Left kidney (tissue), 2 donors: Measurements from ENCODE around the gene RHOJ. TPM values are rescaled to one million over a fixed set of nuclear protein-coding genes. Genes with fewer than 3 reads are reported as not detected.
A peak's percentile ranks its signal among the peaks of the same experiment; 100 is the strongest.

ENCODE experiments used
- DNase-seq: peaks from one replicate; pipeline ENCODE4 v3.0.0-alpha.2; 2013
- polyA plus RNA-seq: library from polyadenylated mRNA; unstranded; fragments of 120-200 nt; gene quantifications from one replicate; pipeline ENCODE4 v1.2.1, GENCODE V29; 2013; ENCODE audit not compliant: insufficient read length

Gene RHOJ
- polyA plus RNA-seq, 1 donor = 21.8 TPM

DNA sequence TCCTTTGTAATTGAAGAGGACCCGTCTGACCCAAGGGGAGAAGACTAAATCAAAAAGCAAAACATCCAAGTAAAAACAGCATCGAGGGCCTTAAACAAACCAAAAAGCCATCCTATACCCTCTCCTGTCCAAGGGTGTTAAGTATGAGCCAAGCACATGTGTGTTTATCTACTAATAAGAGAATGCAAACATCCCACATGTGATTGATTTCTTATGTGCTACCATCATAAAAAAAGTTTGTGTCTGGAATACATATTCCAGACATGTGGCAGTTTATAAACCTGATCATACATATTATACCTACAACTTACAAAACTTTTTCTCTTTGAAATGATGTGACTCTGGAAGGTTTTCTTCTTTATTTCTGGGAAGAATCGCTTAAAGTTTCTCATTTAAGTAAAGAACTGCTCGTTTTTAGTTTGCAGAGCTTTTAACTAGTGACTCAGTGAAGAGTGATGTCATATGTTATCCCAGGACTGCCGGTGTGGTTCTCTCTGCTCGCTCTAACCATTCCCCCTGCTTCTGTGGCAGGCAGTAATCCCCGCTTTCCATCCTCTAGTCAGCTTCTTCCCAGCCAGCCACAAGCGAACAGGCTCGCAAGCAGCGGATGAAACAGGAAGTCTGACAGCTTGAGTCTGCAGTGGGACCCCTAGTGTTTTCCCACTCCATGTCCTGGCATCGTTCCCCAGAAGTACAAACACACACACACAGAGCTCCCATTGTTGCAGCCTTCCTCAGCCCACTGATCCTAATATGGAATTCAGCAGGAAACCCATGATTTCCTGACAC is 431 bp upstream of the RHOJ start:
- peak; percentile 84 for DNase-seq

DNA sequence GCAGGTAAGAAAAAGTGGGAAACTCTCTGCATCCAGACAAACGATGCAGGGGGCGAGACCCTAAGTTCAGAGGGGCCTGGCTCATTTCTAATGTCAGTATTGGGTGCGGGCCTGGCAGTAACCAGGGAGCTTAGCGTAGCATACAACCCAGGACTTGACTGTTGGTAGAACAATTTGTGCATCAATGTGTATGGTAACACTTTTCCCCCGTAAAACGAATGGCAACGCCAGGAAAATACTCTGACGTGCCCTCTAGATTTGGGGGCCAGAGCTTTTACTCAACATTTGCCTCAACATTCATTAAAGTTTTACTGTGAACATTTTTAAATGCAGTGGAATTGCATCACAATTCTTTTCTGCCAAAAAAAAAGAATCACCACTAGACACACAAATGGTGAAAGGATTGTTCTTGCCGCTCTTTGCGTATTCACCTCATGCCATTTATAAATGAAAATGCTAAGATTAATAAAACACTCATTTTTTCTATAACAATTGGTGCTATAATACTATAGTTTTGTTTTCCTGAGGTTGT is 867 bp downstream of the RHOJ start:
- no peak for DNase-seq

DNA sequence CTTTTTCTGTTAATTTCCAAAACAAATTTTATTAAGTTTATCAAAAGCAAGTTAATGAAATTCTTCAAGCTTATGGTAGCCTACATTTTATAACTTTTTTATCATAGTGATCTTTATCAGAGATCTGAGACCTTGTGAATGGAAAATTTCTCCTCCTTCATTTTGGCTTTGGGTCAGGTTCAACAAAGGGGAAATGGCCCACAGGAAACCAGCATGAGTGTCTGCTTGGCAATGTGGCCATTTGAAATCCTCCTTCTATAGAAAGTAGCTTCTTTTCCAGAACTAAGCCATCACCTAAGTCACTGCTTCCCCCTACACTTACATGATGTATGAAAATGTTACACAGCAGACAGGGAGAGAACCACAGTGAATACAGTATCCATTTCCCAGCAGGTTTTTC is 1.6 kb downstream of the RHOJ start:
- DNase-seq = no peak

DNA sequence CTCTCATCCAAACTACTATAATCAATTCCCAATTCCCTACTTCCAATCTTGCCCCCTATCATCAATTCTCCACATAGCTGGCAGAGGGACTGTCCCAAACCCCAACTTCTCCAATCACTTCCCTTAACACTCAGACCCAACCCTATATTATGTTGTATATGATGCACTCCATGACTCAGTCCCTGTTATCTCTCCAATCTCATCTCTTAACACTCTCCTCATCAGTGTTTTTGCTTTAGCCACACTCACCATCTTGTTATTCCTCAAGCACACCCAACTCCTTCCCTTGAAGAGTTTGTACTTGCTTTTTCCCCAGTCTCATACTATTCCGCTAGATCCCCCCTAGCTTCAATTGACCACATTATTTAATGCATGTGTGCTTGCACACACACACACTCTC is 4.9 kb downstream of the RHOJ start:
- DNase-seq = no peak

DNA sequence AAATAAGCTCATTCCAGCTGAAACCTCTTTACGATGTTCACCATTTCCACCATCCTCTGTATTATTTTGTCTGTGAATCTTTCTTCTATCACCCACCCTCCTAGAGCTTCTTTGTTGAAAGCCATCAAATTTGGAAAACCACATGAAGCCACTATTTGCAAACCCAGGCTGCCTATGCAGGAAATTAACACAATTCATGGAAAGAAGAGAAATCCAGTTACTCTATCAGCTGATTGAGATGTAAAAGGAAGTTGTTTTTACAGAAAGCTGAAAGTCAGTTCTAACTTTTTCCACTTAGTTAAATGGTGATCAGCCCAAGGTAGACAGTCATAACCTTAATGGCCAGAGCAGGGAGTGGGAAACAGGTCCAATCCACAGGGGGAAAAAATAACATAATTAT is 6.6 kb downstream of the RHOJ start:
- no peak for DNase-seq

DNA sequence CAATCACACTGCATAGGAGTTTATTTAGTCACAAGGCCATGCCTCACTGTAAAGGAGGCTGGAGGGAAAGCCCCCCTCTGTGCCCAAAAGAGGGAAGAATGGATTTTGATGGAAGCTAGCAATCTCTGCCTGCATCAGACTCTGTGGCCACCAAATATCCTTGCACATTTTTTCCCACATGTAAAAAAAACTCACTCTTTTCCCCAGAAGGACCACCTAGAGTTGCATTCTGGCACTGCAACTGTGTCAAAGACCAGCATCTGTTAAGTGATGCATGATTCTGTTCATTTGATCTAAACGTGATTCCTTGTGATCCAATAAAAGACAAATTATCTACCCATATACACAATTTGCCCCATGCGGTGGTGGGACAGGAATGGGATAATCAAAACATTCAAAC is 8.0 kb downstream of the RHOJ start:
- no peak for DNase-seq

DNA sequence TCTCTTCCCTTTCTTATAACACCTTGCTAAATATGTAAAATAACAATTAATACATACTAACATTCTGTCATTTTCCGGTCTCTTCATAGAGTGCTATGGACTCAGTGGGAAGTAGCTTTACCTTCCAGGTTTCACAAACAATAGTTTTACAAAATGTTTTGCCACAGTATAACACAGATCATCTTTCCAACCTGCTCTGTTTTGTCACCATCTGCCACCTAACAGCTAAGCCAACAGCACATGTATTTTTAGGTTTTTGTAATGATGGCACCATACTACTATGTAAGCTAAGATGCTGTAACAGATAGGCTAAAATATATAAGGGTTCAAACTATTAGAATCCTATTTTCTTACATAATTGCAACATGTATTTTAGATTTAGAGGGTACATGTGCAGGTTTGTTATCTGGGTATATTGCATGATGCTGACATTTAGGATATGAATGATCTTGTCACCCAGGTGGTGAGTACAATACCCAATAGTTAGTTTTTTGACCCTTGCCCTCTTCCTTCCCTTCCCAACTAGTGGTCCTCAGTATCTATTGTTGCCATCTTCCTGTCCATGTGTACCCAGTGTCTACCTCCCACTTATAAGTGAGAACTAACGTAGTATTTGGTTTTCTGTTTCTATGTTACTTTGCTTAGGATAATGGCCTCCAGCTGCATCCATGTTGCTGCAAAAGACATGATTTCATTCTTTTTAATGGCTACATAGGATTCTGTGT is 8.7 kb downstream of the RHOJ start:
- no peak for DNase-seq

DNA sequence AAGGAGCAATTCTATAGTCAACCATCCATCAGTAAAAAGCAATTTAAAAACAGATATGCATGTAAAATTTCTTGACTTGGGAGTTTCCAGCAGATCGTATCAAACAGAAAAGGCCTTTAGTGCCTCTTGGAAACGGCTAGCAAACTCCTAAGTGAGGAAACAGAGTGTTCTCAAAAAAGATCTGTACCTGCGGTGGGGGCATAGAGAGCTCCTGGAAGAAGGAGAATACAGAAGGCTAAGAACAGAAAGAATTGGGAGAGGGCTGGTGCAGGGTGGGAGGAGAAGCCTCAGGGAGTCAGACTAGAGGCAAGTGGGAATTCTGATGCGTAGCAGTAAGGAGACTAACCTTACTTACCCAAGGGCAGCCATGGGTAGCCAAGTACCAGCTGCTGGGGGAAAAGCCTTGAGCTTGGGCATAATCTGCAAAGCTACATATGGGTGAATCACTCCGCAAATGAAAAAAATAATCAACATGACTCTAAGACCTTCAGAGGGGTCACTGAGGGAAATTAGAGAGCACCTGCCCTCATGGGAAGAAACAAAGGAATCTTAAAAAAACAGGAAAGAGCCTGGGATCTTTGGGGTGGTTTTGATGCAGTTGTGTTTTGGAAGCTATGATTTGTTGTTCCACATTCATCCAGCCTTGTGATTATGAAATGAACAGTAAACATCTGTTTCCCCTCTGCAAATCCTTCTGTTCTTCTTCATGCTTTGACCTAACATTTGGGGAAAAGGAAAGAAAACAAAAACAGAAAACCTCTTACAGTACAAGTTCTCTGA is 10.4 kb downstream of the RHOJ start:
- DNase-seq = no peak

DNA sequence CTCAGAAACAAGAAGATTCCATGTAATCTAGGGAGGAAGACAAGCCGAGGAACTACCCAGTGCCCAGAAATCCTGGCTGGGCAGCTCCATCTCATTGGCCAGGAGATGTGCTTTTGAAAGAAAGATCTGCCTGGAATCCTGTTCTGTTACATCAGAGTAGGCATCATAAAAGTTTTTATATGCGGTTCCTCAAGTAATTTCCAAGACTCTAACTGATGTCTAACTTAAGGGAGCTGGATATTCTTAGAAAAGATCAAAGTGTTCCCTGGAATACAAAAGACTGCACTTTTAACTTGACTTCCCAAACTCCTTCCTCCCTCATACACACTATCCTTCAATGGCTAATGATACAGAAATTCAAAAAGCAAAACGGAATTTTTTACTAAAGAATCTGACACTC is 16.3 kb downstream of the RHOJ start:
- DNase-seq = no peak

DNA sequence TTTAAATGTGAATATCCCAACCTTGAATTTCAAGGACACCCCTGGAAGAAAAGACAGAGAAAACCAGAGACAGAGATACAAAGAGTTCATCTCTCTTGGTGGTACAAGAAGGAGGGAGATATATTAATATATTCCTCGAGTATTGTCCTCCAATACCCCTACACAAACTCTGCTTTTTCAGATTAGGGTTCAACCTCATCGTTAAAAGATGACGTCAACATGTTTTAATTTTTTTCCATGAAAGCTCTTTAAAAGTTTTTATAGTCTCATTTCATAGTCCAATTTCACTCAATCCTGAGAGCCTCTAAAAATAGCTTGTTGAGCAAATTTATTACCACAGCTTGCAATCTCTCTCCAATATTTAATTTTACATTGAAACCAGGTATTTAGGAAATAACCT is 19.4 kb downstream of the RHOJ start:
- no peak for DNase-seq

DNA sequence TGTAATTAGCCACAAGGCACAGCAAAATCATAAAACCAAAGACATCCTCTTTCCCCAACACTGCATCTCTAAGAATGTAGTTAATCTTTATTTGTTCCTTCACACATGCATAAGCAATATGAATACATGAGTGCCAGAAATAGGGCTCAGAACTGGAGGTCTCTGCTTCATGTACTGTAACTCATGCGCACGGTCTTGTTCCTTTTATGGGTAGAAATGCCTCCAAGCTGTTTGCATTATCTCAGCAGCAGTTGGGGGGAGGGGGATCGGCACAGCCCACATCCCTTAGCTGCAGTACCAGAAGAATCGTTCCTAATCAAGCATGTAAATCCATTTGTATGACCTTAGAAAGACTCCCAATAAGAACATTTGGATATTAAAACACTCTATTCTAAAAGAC is 20.0 kb downstream of the RHOJ start:
- DNase-seq = no peak

DNA sequence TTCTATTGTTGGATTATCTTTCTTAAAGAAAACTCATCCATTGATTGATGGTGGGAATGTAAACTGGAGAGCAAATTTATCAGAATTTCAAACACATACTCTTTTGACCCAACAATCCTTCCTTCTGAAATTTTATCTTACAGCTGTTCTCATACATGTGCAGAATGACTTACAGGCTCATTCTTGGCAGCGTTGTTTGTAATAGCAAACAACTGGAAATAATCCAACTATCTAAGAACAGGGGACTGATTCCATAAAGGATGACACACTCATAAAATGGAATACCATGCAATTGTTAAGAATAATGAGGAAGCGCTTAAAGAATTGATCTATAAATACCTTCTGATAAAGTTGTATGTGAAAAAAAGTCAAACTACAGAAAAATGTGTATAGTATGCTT is 24.0 kb downstream of the RHOJ start:
- DNase-seq = no peak

DNA sequence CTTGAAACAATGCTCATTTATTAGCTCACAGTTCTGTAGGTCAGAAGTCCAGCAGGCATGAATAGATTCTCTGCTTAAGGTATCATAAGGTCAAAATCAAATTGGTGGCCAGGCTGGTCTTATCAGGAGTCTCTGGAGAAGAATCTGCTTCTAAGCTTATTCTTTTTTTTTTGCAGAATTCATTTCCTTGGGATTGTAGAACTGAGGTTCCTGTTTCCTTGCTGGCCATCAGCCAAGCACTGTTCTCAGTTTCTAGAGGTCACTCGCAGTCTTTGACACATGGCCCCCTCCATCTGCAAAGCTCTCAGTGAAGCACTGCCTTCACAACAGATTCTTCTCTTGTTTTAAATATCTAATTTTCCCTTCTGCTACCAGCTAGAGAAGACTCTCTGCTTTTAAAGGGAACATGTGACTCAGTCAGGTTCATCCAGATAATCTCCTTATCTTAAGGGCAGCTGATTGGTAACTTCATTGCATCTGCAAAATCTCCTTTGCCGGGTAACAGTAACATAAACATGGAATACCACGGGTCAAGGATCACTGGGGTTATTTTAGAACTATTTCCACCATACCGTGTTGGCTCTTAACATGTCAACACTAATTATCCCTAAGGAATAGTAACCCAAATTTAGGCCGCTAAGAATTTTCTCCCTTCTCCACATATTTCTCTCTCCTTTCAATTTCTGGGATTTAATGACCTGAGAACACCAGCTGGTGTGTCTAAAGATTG is 25.3 kb downstream of the RHOJ start:
- no peak for DNase-seq

DNA sequence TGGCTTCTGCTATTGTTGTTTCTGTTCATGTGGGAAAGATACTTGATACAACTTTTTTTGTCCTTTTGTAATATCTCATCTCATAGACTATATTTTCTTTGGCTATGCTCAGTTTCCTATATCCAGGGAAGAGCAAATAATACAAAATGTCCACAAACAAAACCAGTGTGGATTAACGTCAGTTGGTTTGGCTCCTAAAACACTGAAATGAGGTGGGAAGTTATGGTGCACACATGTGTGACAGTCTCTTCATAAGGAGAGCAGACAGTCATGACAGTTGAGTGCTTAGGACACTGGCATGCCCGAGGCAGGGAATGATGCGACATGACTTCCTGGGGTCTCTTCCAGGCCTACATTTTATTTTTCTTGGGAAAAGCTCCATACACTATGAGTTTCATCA is 27.5 kb downstream of the RHOJ start:
- no peak for DNase-seq

DNA sequence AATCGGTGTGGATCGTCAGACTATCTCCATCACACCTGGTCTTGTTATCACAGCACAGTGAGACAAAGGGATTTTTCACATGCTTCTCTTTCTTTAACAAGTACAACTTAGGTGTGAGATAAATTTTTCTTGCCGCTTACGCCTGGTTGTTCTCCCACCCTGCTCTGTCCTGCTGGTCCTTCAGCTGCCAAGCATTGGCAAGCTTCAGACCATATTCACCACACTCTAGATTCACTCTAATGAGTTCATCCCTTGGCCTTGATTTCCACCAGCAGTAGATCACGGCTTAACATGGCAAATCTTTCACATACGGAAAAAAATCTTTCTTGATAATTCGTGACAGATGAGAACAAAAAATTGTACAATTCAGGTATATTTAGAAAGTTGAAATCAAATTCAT is 33.5 kb downstream of the RHOJ start:
- no peak for DNase-seq

DNA sequence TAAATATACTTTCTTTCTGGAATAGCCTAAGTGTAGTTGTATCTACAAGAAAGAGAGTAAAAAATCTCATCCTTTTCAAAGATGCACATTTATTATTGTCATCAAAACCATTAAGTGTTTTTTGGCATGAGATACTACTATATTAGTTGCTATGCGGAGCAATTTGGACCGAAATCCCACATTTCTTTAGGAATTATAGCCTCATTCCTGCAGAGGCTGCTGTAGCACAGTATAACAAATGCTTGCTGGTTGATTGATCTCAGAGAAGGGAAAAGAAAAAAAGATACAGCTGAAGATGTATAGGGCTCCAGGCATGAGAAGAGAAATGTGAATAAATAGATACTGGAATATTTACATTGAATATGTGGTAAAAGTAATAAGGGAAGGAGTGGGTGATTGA is 36.0 kb downstream of the RHOJ start:
- DNase-seq = no peak

DNA sequence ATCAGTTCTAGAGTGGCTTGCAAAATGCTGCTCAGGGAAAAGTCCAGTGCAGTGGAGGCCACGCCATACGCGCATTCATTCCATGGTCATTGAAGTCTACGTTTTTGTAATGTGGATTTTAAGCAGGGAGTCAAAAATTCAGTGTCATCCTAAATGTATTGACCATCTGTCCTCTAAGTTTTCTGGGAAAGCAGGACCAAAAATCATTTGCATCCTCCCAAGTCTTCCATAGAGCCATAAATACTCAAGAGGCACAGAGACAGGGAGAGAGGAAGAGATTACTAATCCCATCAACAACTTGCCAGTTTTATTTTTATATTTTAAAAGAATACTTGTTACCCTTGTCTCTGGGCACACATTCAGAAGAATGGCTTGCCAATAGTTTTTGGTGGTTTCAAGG is 36.9 kb downstream of the RHOJ start:
- no peak for DNase-seq

DNA sequence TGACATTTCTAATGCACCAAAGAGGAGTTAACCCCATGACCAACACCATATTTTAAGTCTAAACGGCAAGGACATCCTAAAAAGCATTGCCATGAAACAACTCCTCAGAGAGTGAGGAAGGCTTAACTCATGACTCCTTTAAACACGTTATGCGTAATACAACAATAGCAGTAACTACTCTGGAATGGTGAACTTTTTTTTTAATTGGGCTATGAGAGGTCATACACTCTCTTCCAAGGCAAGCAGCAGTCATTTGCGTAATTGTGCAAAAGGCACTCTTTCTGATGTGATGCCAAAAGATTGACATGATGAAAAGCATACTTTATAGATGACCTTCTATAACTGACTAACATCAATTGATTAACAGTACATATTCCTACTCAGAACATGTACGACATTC is 39.4 kb downstream of the RHOJ start:
- DNase-seq = no peak

DNA sequence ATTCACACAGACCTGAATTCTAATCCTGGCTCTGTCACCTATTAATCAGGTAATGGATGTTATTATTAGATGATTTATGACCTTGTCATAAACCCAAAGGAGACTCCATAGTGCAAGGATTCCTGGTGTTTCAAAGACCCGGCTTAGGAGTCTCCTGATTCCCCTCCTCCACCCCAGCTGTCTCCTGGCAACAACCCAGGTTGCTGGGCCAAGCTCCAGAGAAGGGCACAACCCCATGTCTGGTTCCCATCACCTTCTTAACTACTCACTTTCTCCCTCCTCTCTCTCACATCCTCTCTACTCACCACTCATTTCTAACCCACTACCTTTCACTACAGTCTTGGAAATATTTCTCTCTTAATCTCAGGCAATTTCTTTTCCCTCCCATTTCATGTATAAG is 41.6 kb downstream of the RHOJ start:
- no peak for DNase-seq

DNA sequence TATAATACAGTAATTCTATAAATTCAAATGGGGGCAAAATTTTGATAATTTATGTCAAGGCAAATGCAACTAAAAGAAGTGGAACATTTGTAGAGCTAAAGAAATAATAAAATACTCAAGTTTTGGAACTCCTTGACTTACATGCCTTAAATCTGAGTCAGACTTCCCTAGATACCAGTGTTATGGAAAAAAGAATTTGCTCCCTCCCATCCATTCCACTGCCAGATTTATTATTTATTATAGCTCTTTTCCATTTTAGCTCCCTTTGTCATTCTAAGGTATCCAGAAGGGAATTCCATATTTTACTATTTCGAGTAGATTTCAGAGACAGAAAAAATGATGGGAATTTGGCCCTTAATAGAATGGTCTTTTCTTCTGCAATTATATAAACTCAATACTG is 44.0 kb downstream of the RHOJ start:
- DNase-seq = no peak

DNA sequence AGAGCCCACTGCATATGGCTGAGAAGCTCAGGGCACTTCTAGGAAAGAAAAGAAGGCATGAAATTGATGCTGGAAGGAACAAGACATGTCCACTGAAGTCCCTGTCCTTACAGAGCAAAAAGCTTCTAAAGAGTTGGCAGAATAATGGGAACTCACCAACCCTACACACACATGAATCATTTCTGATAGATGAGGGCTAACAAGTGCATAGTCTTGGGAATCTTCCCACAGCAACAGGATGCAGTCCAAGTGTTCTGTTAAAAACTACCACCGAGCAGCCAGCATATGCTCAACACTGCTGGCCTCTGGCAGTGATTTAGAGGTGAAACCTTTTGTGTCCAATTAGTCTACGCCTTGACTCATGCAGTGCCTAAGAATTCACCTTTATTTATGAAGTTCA is 44.8 kb downstream of the RHOJ start:
- no peak for DNase-seq

DNA sequence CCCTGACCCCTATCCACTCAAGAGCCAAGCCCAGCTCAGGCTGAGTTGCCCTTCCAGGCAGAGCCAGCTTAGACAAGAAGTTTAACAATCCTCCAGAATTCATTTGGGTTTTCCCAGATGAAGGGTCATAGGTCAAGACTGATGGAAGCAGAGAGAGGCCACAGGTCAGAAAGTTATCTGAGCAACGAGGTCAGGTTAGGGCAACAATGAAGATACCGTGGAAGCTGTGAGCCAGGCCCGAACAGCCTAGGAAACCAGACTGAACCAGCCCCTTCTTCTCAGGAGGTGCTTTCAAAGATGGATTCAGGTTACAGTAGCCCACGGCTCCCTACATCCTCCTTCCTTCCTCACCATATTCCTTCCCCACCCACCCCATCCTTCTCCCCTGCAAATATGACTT is 53.1 kb downstream of the RHOJ start:
- DNase-seq = no peak
